ENCODE measurements around the gene RAPGEF1.

DNA sequence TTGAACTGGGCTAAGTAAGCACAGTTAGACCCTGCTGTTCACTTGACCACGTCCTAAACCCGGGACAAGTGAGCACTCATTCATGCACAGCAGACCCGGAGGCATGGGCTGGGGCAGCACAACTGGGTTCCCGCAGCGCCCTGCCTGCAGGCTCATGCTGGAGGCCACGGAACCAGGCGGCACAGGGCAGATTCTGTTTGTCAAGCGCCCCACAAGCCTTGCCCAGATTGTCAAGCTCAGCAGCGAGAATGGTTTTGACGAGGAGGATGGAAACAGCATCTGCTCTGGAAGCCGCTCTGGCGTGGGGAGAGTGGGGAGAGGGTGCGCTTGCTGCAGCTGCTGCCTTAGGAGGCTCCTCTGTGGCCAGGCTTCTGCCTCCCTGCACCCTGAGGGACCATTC lies 161.9 kb downstream of the RAPGEF1 start:
- TF ChIP-seq EZH2 (IDR thresholded peaks at IDR 0.05) (no peak), POLR2AphosphoS5 (IDR thresholded peaks at IDR 0.05; ENCODE audit: borderline replicate concordance, low read depth, low read length) (no peak), FOXP2 (optimal IDR thresholded peaks at IDR 0.05; ENCODE audit: control extremely low read depth, extremely low read length, insufficient read depth) (no peak)

Data from SK-N-MC (cell line).